A549 (cell line): ENCODE measurements around the gene BLMH. TPM values are rescaled to one million over a fixed set of nuclear protein-coding genes. Genes with fewer than 3 reads are reported as not detected.

Experiments used
- ATAC-seq, 2 experiments: fragments of 200-7000 bp in 1 of 2; fragments of >200 bp in 1 of 2; cut with Nextera tagmentation in 1 of 2; cut with Tn5 transposase in 1 of 2; 3 replicates each; pipeline versions ENCODE4 v1.8.0 to v1.9.1; 2018 to 2020; ENCODE audit warnings: mild to moderate bottlenecking in 1 of 2, moderate library complexity in 1 of 2
- CTCF ChIA-PET: fragments of 300-600 bp; sonication (Branson Sonifier 250); formaldehyde crosslinking; extraction: SDS; loops from one replicate; lab custom pipeline; 2021; ENCODE audit warnings: antibody characterized with exemption, inconsistent platforms; lab: Yijun Ruan, JAX
- POLR2A ChIA-PET: fragments of 350-600 bp; formaldehyde crosslinking; extraction: SDS; loops from one replicate; lab custom pipeline; 2021; ENCODE audit warnings: antibody characterized with exemption, inconsistent platforms; lab: Yijun Ruan, JAX
- DNase-seq, 2 experiments: peaks; one replicate each; pipeline versions ENCODE4 v3.0.0 to v3.0.0-alpha.2; 2011 to 2016; ENCODE audit warnings: low read depth in 1 of 2, low spot score in 1 of 2
- FAIRE-seq: peaks from 2 replicates; lab custom pipeline; 2011; peaks lifted over from hg19 to GRCh38; lab: Jason Lieb, UNC
- H3K27ac ChIP-seq, 2 experiments: fragments of >200 bp; sonication (Bioruptor Twin); formaldehyde crosslinking; 3 replicates each; pipeline ENCODE4 v1.5.1; 2016 to 2017
- H3K4me1 ChIP-seq: fragments of >200 bp; sonication (Bioruptor Twin); formaldehyde crosslinking; 3 replicates; pipeline ENCODE4 v1.6.1; 2016
- H3K4me2 ChIP-seq: fragments of >200 bp; sonication (Bioruptor Twin); formaldehyde crosslinking; 3 replicates; pipeline ENCODE4 v1.6.1; 2016
- H3K4me3 ChIP-seq: fragments of >200 bp; sonication (Bioruptor Twin); formaldehyde crosslinking; 3 replicates; pipeline ENCODE4 v1.5.1; 2016
- H3K9me3 ChIP-seq: fragments of >200 bp; sonication (Bioruptor Twin); formaldehyde crosslinking; 3 replicates; pipeline ENCODE4 v1.6.1; 2016
- GATA3 ChIP-seq: IDR thresholded peaks from 2 replicates; pipeline ENCODE4 v1.6.1; 2012; ENCODE audit warnings: borderline replicate concordance
- HEYL ChIP-seq: fragments of 250-450 bp; sonication (Bioruptor Pico); IDR thresholded peaks from 2 replicates; pipeline ENCODE4 v1.8.0; 2021; ENCODE audit warnings: mild to moderate bottlenecking, moderate library complexity
- JUN ChIP-seq, 2 experiments: fragments of >200 bp; sonication (Bioruptor Twin); formaldehyde crosslinking; IDR thresholded peaks; 2 replicates in 1 of 2; 3 replicates in 1 of 2; pipeline ENCODE4 v1.6.1; 2016 to 2017
- KDM5A ChIP-seq: fragments of 200-600 bp; sonication (generic); IDR thresholded peaks from 2 replicates; pipeline ENCODE4 v1.6.1; 2016; ENCODE audit warnings: antibody characterized with exemption, mild to moderate bottlenecking
- MAZ ChIP-seq: fragments of 150-350 bp; IDR thresholded peaks from 2 replicates; pipeline ENCODE4 v1.6.1; 2014; ENCODE audit warnings: antibody characterized with exemption, low read depth, low read length, borderline replicate concordance
- NR3C1 ChIP-seq: fragments of >200 bp; sonication (Bioruptor Twin); formaldehyde crosslinking; IDR thresholded peaks from 3 replicates; pipeline ENCODE4 v1.6.1; 2017
- PHF8 ChIP-seq: fragments of 200-600 bp; sonication (generic); IDR thresholded peaks from 2 replicates; pipeline ENCODE4 v1.6.1; 2016; ENCODE audit warnings: low read depth, mild to moderate bottlenecking, antibody characterized with exemption, moderate library complexity, borderline replicate concordance
- POLR2A ChIP-seq: IDR thresholded peaks from 2 replicates; pipeline ENCODE4 v1.6.1; 2012; ENCODE audit warnings: mild to moderate bottlenecking, low read length
- POLR2AphosphoS2 ChIP-seq: conservative IDR thresholded peaks from 2 replicates; pipeline ENCODE4 v1.6.1; 2012; ENCODE audit warnings: low read length, improper control_type of control experiment, inconsistent platforms
- RNF2 ChIP-seq: fragments of 200-600 bp; sonication (generic); IDR thresholded peaks from 2 replicates; pipeline ENCODE4 v1.6.1; 2016; ENCODE audit warnings: low read depth, mild to moderate bottlenecking, antibody characterized with exemption, moderate library complexity, borderline replicate concordance
- TP53 ChIP-seq: fragments of 250-450 bp; sonication (Bioruptor Pico); IDR thresholded peaks from 2 replicates; pipeline ENCODE4 v1.5.0; 2021; ENCODE audit warnings: mild to moderate bottlenecking, moderate library complexity
- ZC3H11A ChIP-seq: fragments of 450-650 bp; IDR thresholded peaks from 2 replicates; pipeline ENCODE4 v1.6.1; 2014; ENCODE audit warnings: antibody characterized with exemption, mild to moderate bottlenecking
- WGBS: methylation state at CpG from one replicate; pipeline ENCODE4 v1.1.6; 2017; ENCODE audit errors: missing lambda C conversion rate; 5-methylcytosine and 5-hydroxymethylcytosine counted together
- polyA plus RNA-seq, 4 experiments: library from polyadenylated mRNA; depleted of rRNA in 3 of 4; stranded (reverse); fragments of >200 nt; fragmentation: RNase III in 1 of 4; extraction: RNeasy Plus Mini Kit Qiagen cat#74134 plus additional on column Dnase treatment in 1 of 4; gene quantifications; 2 replicates in 3 of 4; 3 replicates in 1 of 4; pipeline ENCODE4 v1.2.3, GENCODE V29; 2011 to 2017
- TF ChIP-seq, protein P1 (sequence below): fragments of 150-350 bp; IDR thresholded peaks from 2 replicates; pipeline ENCODE4 v1.6.1; 2014; ENCODE audit warnings: low read depth, mild to moderate bottlenecking, low read length
- TF ChIP-seq, protein P2 (sequence below): fragments of >200 bp; sonication (Bioruptor Twin); formaldehyde crosslinking; IDR thresholded peaks from 3 replicates; pipeline ENCODE4 v1.6.1; 2016
- TF ChIP-seq, protein P3 (sequence below): IDR thresholded peaks from 2 replicates; pipeline ENCODE4 v1.6.1; 2012
- TF ChIP-seq, protein P4 (sequence below): fragments of 250-450 bp; sonication (Bioruptor Pico); IDR thresholded peaks from 2 replicates; pipeline ENCODE4 v1.5.0; 2021; ENCODE audit warnings: mild to moderate bottlenecking, moderate library complexity, borderline replicate concordance
- TF ChIP-seq, protein P5 (sequence below): IDR thresholded peaks from 2 replicates; pipeline ENCODE4 v1.6.1; 2012

Gene BLMH
- polyA plus RNA-seq, 2 of the 4 experiments (the other 2 are of a cell fraction): 38.5 to 66.4 TPM

DNA sequence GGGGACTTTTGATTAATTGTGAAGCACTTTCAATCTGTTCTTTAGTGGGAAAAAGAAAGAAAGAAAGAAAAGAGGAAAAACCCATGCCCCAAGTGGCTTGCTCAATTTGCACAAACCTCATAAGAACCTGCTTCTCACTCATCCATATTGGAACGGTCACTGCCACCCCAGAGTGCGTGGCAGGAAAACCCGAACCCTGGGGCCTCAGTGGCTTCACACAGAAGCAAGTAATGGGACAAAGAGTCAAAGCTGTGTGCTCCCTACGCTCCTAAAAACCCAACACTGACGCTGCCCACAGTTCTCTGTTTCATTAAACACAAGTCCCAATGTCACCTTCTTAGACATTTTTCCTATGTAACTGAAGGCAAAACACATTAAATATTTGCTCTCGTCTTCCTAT, 57.4 kb downstream of the BLMH start:
- TF ChIP-seq, protein P1, sequence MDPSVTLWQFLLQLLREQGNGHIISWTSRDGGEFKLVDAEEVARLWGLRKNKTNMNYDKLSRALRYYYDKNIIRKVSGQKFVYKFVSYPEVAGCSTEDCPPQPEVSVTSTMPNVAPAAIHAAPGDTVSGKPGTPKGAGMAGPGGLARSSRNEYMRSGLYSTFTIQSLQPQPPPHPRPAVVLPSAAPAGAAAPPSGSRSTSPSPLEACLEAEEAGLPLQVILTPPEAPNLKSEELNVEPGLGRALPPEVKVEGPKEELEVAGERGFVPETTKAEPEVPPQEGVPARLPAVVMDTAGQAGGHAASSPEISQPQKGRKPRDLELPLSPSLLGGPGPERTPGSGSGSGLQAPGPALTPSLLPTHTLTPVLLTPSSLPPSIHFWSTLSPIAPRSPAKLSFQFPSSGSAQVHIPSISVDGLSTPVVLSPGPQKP: no peak
- TF ChIP-seq, protein P2, sequence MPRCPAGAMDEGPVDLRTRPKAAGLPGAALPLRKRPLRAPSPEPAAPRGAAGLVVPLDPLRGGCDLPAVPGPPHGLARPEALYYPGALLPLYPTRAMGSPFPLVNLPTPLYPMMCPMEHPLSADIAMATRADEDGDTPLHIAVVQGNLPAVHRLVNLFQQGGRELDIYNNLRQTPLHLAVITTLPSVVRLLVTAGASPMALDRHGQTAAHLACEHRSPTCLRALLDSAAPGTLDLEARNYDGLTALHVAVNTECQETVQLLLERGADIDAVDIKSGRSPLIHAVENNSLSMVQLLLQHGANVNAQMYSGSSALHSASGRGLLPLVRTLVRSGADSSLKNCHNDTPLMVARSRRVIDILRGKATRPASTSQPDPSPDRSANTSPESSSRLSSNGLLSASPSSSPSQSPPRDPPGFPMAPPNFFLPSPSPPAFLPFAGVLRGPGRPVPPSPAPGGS: no peak
- no peak for TF ChIP-seq MAZ
- TF ChIP-seq JUN (IDR thresholded peaks at IDR 0.05): no peak
- TF ChIP-seq, protein P3, sequence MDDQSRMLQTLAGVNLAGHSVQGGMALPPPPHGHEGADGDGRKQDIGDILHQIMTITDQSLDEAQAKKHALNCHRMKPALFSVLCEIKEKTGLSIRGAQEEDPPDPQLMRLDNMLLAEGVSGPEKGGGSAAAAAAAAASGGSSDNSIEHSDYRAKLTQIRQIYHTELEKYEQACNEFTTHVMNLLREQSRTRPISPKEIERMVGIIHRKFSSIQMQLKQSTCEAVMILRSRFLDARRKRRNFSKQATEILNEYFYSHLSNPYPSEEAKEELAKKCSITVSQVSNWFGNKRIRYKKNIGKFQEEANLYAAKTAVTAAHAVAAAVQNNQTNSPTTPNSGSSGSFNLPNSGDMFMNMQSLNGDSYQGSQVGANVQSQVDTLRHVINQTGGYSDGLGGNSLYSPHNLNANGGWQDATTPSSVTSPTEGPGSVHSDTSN: no peak
- no peak for TF ChIP-seq HEYL (CRISPR knock-in tag)
- no peak for TF ChIP-seq NR3C1
- TF ChIP-seq, protein P4, sequence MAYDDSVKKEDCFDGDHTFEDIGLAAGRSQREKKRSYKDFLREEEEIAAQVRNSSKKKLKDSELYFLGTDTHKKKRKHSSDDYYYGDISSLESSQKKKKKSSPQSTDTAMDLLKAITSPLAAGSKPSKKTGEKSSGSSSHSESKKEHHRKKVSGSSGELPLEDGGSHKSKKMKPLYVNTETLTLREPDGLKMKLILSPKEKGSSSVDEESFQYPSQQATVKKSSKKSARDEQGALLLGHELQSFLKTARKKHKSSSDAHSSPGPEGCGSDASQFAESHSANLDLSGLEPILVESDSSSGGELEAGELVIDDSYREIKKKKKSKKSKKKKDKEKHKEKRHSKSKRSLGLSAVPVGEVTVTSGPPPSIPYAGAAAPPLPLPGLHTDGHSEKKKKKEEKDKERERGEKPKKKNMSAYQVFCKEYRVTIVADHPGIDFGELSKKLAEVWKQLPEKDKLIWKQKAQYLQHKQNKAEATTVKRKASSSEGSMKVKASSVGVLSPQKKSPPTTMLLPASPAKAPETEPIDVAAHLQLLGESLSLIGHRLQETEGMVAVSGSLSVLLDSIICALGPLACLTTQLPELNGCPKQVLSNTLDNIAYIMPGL (CRISPR knock-in tag): no peak
- no peak for TF ChIP-seq GATA3
- no peak for TF ChIP-seq POLR2AphosphoS2
- TF ChIP-seq TP53 (CRISPR knock-in tag): no peak
- TF ChIP-seq ZC3H11A: no peak
- FAIRE-seq (no peak), DNase-seq (no peak), ATAC-seq (no peak)
- H3K27ac ChIP-seq: no peak overlapping the region
- ChIA-PET CTCF (interaction anchor here (0.9 to 11.1 kb wide), 6 partner anchors 9 to 128 kb away, joined by 3 to 115 read pairs (median 29); no protein-coding TSS in a partner anchor), POLR2A (interaction anchor here (0.6 kb wide), 1 partner anchor 70 kb away, joined by 4 read pairs; no protein-coding TSS in a partner anchor)
- WGBS: 60% methylated on average over 6 of the region's 6 CpGs
- H3K4me1 ChIP-seq: peaks cover 16% of the 10 kb centered on the region
- H3K9me3 ChIP-seq: no peaks in the 10 kb centered on the region
- no peak overlapping the region for H3K4me3 ChIP-seq
- H3K4me2 ChIP-seq: no peak overlapping the region

DNA sequence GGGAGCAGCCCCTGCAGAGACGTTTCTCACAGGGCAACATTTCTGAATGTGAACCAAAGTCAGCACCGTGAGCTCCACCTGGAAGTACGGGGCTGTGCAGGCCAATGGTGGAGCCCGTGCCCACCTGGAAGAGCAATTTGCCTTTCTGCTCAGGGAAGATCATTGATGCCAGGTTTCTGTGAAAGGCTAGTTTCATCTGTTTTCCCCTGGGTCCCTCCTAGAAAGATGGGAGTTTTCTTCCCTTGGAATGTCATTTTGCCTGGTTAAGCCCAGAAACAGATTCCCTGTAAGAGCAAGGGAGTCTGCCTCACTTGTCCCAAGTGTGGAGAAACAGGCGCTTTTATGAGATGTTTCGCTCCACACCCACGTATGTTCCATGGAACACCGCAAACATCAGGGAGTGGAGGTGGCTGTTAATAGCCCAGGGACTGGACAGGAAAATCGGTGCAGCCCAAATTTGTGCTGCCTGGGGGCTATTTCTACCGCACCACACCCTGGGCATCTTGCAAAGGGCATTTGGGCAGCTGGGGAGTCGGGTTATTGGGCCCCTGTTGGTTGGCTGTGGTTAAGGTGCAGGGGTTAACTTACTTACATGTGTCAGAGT, 58.8 kb downstream of the BLMH start:
- Histone ChIP-seq H3K4me3 (no peak overlapping the region), H3K9me3 (no peaks in the 10 kb centered on the region), H3K4me2 (no peak overlapping the region), H3K4me1 (peaks cover 16% of the 10 kb centered on the region), H3K27ac (no peak overlapping the region)
- no peak for TF ChIP-seq NR3C1
- TF ChIP-seq RNF2: no peak
- no peak for TF ChIP-seq KDM5A
- no peak for TF ChIP-seq PHF8
- TF ChIP-seq POLR2AphosphoS2: no peak
- TF ChIP-seq, protein P5, sequence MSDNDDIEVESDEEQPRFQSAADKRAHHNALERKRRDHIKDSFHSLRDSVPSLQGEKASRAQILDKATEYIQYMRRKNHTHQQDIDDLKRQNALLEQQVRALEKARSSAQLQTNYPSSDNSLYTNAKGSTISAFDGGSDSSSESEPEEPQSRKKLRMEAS: no peak
- no peak for TF ChIP-seq TP53 (CRISPR knock-in tag)
- no peak for TF ChIP-seq POLR2A
- ATAC-seq (no peak), DNase-seq (no peak), FAIRE-seq (no peak)
- 67% methylated on average over 11 of the region's 11 CpGs for WGBS
- ChIA-PET CTCF (interaction anchor here (0.9 to 6.6 kb wide), 2 partner anchors 35 to 107 kb away, joined by 3 to 103 read pairs; no protein-coding TSS in a partner anchor), POLR2A (no interaction called here)
